Erythroblast (primary cell): ENCODE data around the gene CORO6.

Experiments
- GATA1 ChIP-seq: IDR thresholded peaks from 2 replicates; pipeline ENCODE4 v1.6.1; 2011; ENCODE audit warnings: low read depth, mild to moderate bottlenecking, control low read depth, low read length, moderate library complexity
- POLR2A ChIP-seq: IDR thresholded peaks from 2 replicates; pipeline ENCODE4 v1.6.1; 2011; ENCODE audit warnings: mild to moderate bottlenecking, low read length

DNA sequence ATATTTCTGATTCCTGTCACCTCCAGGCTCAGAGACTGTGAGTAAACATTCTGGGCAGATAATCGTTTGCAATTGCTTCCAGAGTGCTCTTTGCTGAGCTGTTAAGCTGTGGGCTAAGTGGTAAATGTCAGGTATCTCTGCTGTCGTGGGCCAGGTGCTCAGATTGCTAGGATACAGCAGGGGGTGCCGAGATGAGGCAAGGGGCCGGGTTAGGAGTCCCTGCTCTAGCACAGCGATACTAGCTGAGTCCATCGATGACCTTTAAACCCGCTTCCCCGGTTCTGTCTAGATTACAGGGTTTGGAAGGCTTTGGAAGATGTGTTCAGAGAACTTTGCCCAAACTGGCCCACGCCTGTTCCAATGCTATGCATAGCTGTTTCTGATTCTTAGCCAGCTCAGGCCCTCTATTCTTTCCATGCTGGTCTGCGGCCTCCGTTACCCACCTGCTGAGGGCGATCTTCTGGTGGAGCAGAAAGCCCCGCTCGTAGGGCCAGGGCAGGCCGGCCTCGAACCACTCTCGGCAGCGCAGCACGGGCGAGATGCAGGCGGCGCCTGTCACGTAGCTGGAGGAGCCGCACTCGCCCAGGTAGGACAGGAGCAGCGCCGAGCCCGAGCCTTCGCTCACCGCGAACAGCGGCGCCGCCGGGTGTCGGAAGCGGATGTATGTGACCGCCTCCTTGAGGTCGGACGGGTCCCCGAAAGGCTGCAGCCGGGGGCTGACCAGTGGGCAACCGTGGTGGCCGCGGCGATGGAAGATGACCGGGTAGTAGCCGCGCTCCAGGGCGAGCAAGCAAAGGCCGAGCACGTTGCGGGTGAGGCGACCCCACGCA is 56.9 kb downstream of the CORO6 start:
- TF ChIP-seq POLR2A (no peak), GATA1 (no peak)
